ENCODE results near the gene TSPAN9.

Gene TSPAN9

GRCh38 chr12:3280967-3281366, 203.8 kb downstream of the TSPAN9 start:
- no peak for DNase-seq

- peak in 1 of 2 donors; percentile 4 for DNase-seq
These were observed 204.6 kb downstream of the TSPAN9 start for GRCh38 chr12:3281588-3282383.

- DNase-seq: no peak
These were observed 205.1 kb downstream of the TSPAN9 start for GRCh38 chr12:3282384-3282670.

- no peak for DNase-seq
These were observed 206.0 kb downstream of the TSPAN9 start for GRCh38 chr12:3283137-3283680.

- DNase-seq: no peak
These were observed 207.2 kb downstream of the TSPAN9 start for GRCh38 chr12:3284405-3284804.

GRCh38 chr12:3285570-3285969, 208.4 kb downstream of the TSPAN9 start:
- no peak for DNase-seq

- DNase-seq: no peak
These were observed 211.5 kb downstream of the TSPAN9 start for GRCh38 chr12:3288690-3289089.

- no peak for DNase-seq
These were observed 212.5 kb downstream of the TSPAN9 start for GRCh38 chr12:3289702-3290101.

GRCh38 chr12:3291939-3292338, 214.8 kb downstream of the TSPAN9 start:
- no peak for DNase-seq

GRCh38 chr12:3292677-3293412, 215.7 kb downstream of the TSPAN9 start:
- DNase-seq: no peak

GRCh38 chr12:3293446-3294161, 216.4 kb downstream of the TSPAN9 start:
- DNase-seq: no peak

- DNase-seq: no peak
These were observed 217.3 kb downstream of the TSPAN9 start for GRCh38 chr12:3294481-3294911.

- DNase-seq: no peak
These were observed 218.0 kb downstream of the TSPAN9 start for GRCh38 chr12:3295225-3295624.

- DNase-seq: no peak
These were observed 218.6 kb downstream of the TSPAN9 start for GRCh38 chr12:3295646-3296408.

- DNase-seq: no peak
These were observed 219.2 kb downstream of the TSPAN9 start for GRCh38 chr12:3296409-3296701.

GRCh38 chr12:3298603-3299002, 221.4 kb downstream of the TSPAN9 start:
- DNase-seq: no peak

GRCh38 chr12:3299929-3300832, 223.0 kb downstream of the TSPAN9 start:
- peak; percentile 78 to 80 for DNase-seq

- DNase-seq: no peak
These were observed 223.7 kb downstream of the TSPAN9 start for GRCh38 chr12:3300833-3301401.

GRCh38 chr12:3302401-3303041, 225.3 kb downstream of the TSPAN9 start:
- no peak for DNase-seq

GRCh38 chr12:3303410-3304136, 226.4 kb downstream of the TSPAN9 start:
- no peak for DNase-seq

Data from CD4-positive, alpha-beta T cell treated with Interferon alpha-2 for 1 hour (primary cell).